GM18511 (cell line): Measurements from ENCODE around the gene MCUB.

Experiments
- ATAC-seq: cut with Tn5 transposase; IDR thresholded peaks from one replicate; pipeline ENCODE4 v1.9.1; 2021; ENCODE audit warnings: mild to moderate bottlenecking, moderate library complexity; ENCODE audit not compliant: unreplicated experiment

MCUB gene

DNA sequence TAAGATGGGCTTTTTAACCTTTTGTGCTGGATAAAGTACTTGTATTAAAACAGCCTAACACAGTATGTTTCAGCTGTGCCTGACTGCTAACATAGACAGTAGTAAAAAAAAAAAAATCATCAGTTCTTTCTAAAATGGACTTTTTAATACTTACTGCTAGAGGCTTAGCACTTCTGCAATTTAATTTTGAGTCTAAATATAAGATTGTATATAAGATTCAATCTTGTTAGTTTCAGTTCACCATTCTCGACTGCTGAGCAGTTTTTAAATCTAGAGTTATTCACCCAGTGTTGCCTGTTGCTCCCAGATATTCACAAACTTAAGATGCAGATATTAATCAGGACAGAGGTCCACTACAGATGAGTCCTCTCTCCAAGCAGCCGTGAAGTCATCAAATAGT lies 163.1 kb downstream of the MCUB start:
- no peak for ATAC-seq

GRCh38 chr4:109728385-109728784 lies 168.3 kb downstream of the MCUB start:
- no peak for ATAC-seq

DNA sequence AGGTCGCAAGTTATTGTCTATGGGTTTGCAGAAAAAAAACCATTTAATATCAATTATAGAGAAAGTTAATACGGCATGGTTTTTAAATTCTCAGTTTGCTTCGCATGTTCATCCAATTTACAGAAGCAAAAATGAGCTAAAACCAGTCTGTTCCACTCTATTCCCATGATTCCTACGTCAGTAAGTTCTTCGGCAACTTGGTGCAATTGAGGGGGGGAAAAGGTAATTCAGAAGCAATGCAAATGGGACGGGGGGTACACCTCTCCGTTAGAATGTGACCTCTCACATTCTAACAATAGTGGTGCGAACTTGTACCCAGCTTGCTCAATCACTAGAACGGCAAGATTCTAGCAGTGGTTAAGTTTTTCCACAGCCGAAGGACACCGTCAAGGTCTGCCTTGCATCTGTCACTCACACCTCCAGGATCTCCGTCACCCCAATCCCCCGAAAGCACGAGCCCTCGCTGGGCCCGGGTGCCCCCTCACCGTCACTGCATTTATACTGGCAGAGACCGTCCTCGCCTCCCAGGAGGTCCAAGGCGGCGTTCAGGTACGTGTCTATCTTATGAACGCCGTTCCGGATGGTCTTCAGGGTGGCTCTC lies 169.2 kb downstream of the MCUB start:
- ATAC-seq, result no peak

DNA sequence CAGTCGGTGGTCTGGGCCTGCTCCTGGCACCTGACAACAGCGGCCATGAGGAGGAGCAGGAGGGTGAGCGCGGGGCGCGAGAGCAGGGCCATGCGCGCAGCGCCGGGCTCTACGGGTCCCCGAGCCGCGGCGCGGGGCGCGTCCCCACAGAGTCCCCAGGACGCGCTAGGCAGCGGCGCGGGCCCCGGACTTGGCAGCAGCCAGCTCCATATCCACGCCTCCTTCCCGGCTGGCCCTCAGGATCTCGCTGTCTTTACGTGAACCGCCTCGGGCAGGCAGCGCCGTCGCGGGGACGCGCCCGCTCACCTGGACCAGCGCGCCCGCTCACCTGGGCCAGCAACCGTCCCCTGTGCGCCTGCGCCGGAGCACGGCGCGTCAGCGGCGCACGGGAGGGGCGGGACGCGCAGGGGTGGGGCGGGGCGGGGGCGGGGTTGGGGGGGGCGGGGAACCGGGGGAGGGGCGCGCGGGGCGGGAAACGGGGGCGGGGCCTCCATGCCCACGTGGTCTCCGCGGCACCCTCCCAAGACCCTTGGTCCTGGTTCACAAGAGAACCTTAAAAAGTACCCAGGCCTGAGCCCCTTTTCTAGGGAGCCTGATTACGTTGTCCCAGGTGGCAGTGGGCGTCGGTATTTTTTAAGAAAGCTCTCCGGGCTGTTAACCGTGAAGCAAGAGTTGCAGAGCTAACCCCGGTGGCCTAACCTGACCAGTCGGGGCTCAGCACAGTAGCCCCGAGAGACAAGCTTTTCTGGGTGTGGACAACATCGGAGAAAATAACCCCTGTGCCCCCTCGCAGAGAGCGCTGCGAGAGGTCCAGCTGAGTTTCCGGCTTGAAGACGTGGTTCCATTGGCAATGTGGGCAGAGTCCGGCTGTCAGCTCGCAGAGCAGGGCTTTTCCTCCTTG lies 169.9 kb downstream of the MCUB start, which contains the start of gene PLA2G12A:
Gene PLA2G12A, minus strand, starts transcription at position 353 of the 901 bp plus-strand sequence. Its CDS starts 261 bp downstream, at position 92.
- ATAC-seq, result peak; percentile 85

DNA sequence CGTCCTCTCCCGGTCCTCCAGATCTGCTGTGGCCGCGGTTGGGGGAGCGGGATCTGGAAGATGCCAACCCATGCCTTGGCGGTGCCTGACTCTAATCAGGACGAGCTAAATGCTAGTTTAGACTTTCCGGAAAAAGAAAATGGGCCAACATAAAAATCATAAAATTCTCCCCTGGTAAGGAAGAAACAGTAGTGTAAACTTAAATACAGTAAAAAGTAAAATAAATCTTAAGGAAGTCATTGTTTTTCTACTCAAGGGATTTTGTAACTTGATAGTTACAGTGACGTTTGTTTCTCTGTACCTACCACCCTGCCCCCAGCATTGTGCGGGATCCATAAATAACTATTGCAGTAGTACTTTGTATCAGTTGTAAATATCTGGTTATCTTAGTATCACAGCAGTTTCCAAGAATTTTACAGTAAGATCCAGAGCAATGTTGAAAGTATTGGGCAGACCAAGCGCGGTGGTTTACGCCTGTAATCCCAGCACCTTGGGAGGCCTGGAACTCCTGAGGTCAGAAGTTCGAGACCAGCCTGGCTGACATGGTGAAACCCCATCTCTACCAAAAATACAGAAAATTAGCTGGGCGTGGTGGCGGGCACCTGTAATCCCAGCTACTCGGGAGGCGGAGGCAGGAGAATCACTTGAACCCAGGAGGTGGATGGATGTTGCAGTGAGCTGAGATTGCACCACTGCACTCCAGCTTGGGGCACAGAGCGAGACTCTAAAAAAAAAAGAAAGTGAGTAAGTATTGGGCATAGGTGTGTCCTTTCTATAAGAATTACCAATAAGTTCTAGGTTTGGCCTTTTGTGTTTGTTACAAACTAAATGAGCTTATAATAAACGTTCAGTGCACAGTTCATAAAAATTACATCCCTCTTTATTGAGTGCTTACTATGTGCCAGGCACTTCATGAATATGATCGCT lies 170.8 kb downstream of the MCUB start:
- ATAC-seq, result no peak

DNA sequence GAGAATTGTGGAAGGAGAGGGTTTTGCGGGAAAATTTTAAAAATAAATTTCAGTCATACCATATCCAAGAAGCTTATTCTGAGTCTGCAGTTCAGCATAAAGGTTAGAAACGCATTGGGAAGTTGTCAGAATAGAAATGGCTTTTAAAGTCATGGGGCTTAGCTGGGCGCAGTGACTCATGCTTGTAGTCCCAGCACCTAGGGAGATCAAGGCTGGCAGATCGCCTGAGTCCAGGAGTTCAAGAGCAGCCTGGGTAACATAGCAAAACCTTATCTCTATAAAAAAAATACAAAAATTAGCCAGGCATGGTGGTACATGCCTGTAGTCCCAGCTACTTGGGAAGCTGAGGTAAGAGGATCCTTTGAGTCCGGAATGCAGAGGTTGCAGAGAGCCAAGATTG lies 173.7 kb downstream of the MCUB start:
- ATAC-seq, result no peak

GRCh38 chr4:109735566-109736365 lies 175.7 kb downstream of the MCUB start:
- no peak for ATAC-seq
